ENCODE results near the gene SLC38A2.

The SLC38A2 gene

DNA sequence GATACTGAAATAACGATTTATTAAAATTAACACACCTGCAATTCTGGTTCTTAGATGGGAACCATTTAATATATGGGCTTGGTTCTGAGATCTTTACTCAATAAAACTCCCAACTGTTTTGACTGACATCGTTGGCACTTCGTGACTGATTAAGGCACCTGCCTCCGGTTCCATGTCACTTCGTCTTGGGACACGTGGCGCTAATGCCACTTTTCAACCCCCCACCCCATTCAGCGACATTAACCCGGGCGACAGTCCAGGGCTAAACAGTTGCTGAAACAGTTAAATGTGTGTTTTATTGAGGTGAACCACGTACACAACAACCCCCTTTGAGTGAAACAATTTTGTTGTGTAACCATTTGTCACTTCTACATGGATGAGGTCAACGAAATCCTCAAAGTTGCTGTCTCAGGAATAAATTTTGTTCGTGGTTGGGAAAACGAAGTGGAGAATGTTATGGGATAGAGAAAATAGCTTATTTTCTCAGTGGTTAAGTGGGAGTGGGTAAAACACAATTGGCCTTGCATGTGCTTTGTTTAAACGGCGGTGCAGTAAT, 9.9 kb upstream of the SLC38A2 start:
- TF ChIP-seq ZFX (IDR thresholded peaks at IDR 0.05; ENCODE audit: borderline replicate concordance): no peak
- TF ChIP-seq, protein P1, sequence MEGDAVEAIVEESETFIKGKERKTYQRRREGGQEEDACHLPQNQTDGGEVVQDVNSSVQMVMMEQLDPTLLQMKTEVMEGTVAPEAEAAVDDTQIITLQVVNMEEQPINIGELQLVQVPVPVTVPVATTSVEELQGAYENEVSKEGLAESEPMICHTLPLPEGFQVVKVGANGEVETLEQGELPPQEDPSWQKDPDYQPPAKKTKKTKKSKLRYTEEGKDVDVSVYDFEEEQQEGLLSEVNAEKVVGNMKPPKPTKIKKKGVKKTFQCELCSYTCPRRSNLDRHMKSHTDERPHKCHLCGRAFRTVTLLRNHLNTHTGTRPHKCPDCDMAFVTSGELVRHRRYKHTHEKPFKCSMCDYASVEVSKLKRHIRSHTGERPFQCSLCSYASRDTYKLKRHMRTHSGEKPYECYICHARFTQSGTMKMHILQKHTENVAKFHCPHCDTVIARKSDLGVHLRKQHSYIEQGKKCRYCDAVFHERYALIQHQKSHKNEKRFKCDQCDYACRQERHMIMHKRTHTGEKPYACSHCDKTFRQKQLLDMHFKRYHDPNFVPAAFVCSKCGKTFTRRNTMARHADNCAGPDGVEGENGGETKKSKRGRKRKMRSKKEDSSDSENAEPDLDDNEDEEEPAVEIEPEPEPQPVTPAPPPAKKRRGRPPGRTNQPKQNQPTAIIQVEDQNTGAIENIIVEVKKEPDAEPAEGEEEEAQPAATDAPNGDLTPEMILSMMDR (IDR thresholded peaks at IDR 0.05): no peak
- peak overlapping the region; percentile 93 for H3K27ac ChIP-seq

DNA sequence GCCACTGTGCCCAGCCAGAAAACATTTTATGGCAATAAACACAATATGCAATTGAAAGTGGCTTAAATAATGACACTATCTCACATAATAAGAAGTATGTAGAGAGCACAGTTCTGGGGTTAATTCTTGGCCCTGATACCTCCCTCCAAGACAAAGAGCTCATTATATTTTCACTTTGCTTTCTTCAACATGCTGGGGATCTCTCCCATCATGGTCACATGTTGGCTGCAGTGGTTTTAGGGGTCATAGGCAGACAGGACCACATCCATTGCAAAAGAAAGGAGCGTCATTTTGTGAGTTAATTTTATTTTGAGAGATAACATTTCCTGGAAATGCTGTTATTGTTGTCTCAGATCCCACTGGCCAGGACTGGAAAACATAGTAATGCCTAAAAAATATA, 8.3 kb upstream of the SLC38A2 start:
- H3K27ac ChIP-seq: no peak overlapping the region
- TF ChIP-seq, protein P1 (IDR thresholded peaks at IDR 0.05): no peak
- no peak for TF ChIP-seq ZFX (IDR thresholded peaks at IDR 0.05; ENCODE audit: borderline replicate concordance)

DNA sequence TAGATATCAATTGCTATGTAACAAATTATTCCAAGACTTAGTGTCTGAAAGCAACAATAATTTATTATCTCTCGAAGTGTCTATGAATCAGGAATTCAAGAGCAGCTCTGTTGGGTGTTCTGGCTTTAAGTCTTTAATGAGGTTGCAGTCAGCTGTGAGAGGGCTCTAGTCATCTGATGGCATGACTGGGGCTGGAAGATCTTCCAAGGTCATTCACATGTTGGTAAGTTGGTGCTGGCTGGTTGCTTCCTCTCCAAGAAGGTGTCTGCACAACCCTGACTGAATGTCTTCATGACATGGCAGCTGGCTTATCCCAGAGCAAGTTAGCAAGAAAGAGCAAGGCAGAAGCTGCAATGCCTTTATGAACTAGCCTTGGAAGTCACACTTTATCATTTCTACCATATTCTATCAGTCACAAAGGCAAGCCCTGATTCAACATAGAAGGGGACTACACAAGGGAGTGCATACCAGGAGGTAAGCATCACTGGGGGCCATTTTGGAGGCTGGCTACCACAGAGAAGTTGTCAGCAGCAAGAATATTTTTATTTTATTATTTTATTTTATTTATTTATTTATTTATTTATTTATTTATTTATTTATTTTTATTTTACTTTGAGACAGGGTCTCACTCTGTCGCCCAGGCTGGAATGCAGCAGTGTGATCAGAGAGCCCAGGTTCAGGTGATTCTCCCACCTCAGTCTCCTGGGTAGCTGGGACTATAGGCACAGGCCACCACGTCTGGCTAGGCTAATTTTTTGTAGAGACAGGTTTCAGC, 7.6 kb upstream of the SLC38A2 start:
- TF ChIP-seq, protein P1 (IDR thresholded peaks at IDR 0.05): no peak
- no peak for TF ChIP-seq ZFX (IDR thresholded peaks at IDR 0.05; ENCODE audit: borderline replicate concordance)
- no peak overlapping the region for H3K27ac ChIP-seq

DNA sequence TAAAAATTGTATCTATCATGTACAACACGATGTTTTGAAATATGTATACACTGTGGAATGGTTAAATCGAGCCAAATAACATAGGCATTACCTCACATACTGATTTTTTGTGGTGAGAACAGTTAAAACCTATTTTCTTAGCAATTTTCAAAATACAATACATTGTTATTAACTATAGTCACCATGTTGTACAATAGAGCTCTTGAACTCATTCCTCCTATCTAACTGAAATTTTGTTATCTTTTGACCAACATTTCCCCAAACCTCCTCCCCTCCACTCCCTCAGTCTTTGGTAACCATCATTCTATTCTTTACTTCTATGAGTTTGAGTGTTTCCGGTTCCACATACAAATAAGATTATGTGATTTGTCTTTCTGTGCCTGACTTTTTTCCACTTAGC, 6.8 kb upstream of the SLC38A2 start:
- H3K27ac ChIP-seq: no peak overlapping the region
- TF ChIP-seq, protein P1 (IDR thresholded peaks at IDR 0.05): no peak
- no peak for TF ChIP-seq ZFX (IDR thresholded peaks at IDR 0.05; ENCODE audit: borderline replicate concordance)

DNA sequence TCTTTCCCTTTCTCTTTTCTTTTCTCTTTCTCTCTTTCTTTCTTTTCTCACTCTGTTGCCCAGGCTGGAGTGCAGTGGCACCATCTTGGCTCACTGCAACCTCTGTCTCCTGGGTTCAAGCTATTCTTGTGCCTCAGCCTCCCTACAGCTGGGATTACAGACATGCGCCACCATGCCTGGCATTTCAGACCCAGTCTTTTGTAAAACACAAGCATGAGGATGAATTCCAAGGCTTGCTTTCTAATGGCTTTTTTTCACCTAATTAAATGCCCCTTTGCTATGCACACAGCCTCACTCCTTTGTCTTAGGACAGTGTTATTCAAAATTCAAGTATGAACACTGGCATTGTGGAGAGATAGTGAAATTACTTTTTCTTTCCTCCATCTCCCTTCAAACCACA, 6.0 kb upstream of the SLC38A2 start:
- no peak for TF ChIP-seq ZFX (IDR thresholded peaks at IDR 0.05; ENCODE audit: borderline replicate concordance)
- TF ChIP-seq, protein P1 (IDR thresholded peaks at IDR 0.05): no peak
- no peak overlapping the region for H3K27ac ChIP-seq

DNA sequence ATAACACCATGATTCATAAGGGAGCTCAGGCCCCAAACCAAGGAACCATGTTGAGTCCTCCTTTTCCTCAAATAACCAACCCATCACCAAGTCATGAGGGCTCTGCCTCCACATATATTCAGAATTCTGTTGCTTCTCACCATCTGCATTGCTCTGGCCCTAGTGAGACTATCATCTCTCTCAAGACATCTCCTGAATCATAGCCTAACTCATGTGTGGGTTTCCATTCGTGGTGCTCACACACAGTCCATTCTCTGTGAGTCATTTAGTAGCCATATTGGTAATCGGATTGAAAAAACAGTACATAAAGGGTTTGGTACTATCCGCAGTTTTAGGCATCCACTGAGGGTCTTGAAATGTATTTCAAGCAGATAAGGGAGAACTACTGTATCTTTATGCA, 5.1 kb upstream of the SLC38A2 start:
- TF ChIP-seq, protein P1 (IDR thresholded peaks at IDR 0.05): no peak
- TF ChIP-seq ZFX (IDR thresholded peaks at IDR 0.05; ENCODE audit: borderline replicate concordance): no peak
- H3K27ac ChIP-seq: no peak overlapping the region

DNA sequence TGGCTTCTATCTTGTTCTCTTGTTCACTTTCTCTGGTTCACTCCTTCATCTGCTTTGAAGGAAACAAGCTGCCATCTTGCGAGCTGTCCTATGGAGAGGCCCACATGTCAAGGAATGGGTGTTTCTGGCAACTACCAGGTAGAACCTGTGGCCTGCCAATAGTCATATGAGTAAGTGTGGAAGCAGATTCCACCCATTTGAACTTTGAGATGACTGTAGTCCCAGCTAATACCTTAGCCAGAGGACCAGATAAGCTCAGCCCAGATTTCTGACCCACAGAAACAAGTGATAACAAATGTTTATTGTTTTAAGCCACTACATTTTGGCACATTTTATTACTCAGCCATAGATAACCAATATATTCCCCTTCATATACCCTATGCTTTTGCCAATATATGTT, 4.0 kb upstream of the SLC38A2 start:
- TF ChIP-seq ZFX (IDR thresholded peaks at IDR 0.05; ENCODE audit: borderline replicate concordance): no peak
- TF ChIP-seq, protein P1 (IDR thresholded peaks at IDR 0.05): no peak

More for the DNA sequence above, 4.0 kb upstream of the SLC38A2 start:
- H3K27ac ChIP-seq: no peak overlapping the region
